LNCaP clone FGC (cell line): ENCODE measurements around the gene ACO2.
"Not testable (repeated sequence)": the region's sequence is repeated elsewhere in the genome, so short reads cannot be mapped to it uniquely, and the experiment has no call there.

Source experiments
- DNase-seq: peaks from one replicate; pipeline ENCODE4 v3.0.0-alpha.2; 2011; ENCODE audit warnings: low read depth
- H3K4me3 ChIP-seq: 2 replicates; pipeline ENCODE4 v1.5.1; 2011; ENCODE audit warnings: mild to moderate bottlenecking, low read depth, low read length, control low read depth
- CTCF ChIP-seq: IDR thresholded peaks from 2 replicates; pipeline ENCODE4 v1.5.1; 2012; ENCODE audit warnings: mild to moderate bottlenecking; ENCODE audit not compliant: control insufficient read depth, insufficient read depth; ENCODE audit errors: extremely low read depth

Gene ACO2

GRCh38 chr22:41435560-41435959 lies 33.4 kb upstream of the ACO2 start:
- no peak for TF ChIP-seq CTCF
- DNase-seq = no peak
- no peak overlapping the region for H3K4me3 ChIP-seq

- no peak for TF ChIP-seq CTCF
- no peak for DNase-seq
These were observed 32.4 kb upstream of the ACO2 start for GRCh38 chr22:41436322-41437113.

GRCh38 chr22:41437198-41437597 lies 31.7 kb upstream of the ACO2 start:
- no peak for DNase-seq
- no peak overlapping the region for H3K4me3 ChIP-seq

More at GRCh38 chr22:41436322-41437113, 32.4 kb upstream of the ACO2 start:
- no peak overlapping the region for H3K4me3 ChIP-seq

GRCh38 chr22:41440511-41440910 lies 28.4 kb upstream of the ACO2 start:
- H3K4me3 ChIP-seq, DNase-seq: not testable (repeated sequence)

More at GRCh38 chr22:41437198-41437597, 31.7 kb upstream of the ACO2 start:
- no peak for TF ChIP-seq CTCF

GRCh38 chr22:41442240-41442792 lies 26.6 kb upstream of the ACO2 start:
- no peak for DNase-seq
- TF ChIP-seq CTCF = no peak
- no peak overlapping the region for H3K4me3 ChIP-seq

- DNase-seq = peak; percentile 86
- no peak for TF ChIP-seq CTCF
- H3K4me3 ChIP-seq = peak overlapping the region; percentile 84
These were observed 24.4 kb upstream of the ACO2 start for GRCh38 chr22:41444360-41445128.

GRCh38 chr22:41445129-41446056 lies 23.5 kb upstream of the ACO2 start:
- no peak for TF ChIP-seq CTCF
- DNase-seq = no peak
- peak overlapping the region; percentile 84 for H3K4me3 ChIP-seq
